GM18868 (cell line): Measurements from ENCODE around the gene TUG1.

Source experiments
- ATAC-seq: cut with Tn5 transposase; IDR thresholded peaks from one replicate; pipeline ENCODE4 v1.9.1; 2021; ENCODE audit warnings: mild to moderate bottlenecking, moderate library complexity; ENCODE audit not compliant: unreplicated experiment

TUG1 gene

DNA sequence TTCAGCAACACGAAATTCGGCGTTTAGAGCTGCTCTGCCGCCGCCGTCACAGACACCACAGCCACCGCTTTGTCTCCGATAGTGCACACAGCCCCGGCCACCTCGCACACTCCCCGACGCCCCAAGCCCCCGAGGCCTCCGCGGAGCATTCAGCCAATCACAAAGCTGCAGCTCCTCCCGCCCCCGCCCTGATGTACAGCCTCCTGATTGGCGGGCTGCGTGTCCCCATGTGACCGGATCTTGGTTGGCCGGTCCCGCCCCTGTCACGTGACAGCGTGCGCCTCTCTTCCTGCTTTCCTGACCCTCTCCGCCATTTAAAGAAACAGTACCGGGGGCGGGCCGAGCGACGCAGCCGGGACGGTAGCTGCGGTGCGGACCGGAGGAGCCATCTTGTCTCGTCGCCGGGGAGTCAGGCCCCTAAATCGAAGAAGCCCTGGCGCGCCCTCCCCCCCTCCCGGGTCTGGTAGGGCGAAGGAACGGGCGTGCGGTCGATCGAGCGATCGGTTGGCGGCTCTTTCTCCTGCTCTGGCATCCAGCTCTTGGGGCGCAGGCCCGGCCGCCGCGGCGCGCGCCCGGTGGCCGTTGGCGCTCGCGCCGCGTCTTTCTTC is at the start of gene TUG1:
Gene TUG1, plus strand, starts transcription at position 342 of the 608 bp plus-strand sequence.
- peak; percentile 83 for ATAC-seq

- ATAC-seq, result no peak
Observed at GRCh38 chr22:30919973-30920372, 49.1 kb upstream of the TUG1 start.

DNA sequence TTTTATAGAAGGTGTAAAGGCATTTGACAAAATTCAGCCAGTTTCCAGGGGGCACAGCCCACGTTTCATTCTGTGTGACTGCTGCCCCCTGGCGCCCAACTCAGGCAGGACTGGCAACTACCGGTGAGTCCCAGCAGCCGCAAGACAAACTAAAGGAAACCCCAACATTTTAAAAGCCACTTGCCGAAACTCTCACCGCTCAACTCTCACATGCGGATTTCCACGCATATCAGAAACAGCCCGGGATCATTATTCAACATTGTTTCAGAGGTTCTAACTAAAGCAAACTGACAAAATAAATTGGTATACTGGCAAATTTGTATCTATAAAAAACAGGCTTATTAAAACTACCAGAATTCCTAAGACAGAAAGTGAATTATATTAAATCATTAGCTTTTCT is 48.7 kb upstream of the TUG1 start:
- ATAC-seq, result no peak

- ATAC-seq, result no peak
Observed at GRCh38 chr22:30921108-30921507, 48.0 kb upstream of the TUG1 start.

DNA sequence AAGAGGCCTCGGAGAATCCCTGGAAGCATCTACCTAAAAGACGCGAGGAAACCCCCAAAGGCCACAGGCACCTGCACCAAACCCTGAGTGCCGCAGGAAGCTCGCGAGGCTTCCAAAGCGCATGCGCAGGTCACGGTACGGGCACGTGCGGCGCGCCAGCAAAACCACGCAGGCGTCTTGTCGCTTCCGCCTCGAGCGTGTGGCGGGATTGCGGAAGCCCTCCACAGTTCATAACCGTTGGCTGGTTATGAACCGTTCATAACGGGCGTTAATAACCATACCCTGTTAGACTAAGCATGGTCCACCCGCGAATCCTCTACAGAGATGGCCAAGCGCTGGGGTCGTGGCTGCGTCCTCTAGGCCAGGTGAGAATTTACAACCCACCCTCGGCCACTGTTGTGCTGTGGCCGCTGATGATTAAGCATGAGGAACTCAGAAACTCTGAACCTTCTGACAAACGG is 46.9 kb upstream of the TUG1 start:
- ATAC-seq, result no peak

DNA sequence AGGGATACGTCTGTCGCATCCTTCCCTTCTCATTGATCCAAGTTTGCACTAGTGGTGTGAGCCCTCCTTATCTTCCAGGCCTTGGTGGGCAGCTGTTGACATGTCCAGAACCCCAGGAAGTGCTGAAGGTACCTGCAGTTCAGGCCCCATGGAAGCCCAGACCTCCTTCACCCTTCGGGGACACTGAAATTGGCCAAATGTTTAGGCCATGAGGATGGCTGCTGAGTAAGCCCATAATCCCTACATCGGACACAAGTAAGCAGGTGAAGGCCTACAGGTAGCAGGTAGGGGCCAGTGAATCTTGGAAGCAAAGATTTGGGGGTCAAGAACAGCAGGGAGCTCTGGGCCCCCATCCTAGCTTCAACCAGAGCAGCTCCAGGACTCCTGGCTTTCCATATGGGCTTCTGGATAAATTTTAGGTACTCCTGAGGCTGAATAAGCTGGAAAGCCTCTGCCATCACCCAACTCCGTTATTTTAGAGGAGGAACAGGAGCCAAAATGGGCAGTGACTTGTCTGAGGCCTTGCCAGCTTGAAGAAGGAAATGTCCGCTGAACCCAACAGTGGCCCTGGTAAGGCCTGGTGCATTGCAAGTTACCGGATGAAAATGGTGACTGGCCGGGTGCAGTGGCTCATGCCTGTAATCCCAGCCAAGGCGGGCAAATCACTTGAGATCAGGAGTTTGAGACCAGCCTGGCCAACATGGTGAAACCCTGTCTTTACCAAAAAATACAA is 45.7 kb upstream of the TUG1 start:
- ATAC-seq, result no peak

- no peak for ATAC-seq
Observed at GRCh38 chr22:30925667-30926066, 43.4 kb upstream of the TUG1 start.

GRCh38 chr22:30926706-30927105 is 42.4 kb upstream of the TUG1 start:
- no peak for ATAC-seq

- no peak for ATAC-seq
Observed at GRCh38 chr22:30927806-30928205, 41.3 kb upstream of the TUG1 start.

- ATAC-seq, result no peak
Observed at GRCh38 chr22:30928401-30928800, 40.7 kb upstream of the TUG1 start.

- ATAC-seq, result no peak
Observed at GRCh38 chr22:30930228-30930627, 38.8 kb upstream of the TUG1 start.

DNA sequence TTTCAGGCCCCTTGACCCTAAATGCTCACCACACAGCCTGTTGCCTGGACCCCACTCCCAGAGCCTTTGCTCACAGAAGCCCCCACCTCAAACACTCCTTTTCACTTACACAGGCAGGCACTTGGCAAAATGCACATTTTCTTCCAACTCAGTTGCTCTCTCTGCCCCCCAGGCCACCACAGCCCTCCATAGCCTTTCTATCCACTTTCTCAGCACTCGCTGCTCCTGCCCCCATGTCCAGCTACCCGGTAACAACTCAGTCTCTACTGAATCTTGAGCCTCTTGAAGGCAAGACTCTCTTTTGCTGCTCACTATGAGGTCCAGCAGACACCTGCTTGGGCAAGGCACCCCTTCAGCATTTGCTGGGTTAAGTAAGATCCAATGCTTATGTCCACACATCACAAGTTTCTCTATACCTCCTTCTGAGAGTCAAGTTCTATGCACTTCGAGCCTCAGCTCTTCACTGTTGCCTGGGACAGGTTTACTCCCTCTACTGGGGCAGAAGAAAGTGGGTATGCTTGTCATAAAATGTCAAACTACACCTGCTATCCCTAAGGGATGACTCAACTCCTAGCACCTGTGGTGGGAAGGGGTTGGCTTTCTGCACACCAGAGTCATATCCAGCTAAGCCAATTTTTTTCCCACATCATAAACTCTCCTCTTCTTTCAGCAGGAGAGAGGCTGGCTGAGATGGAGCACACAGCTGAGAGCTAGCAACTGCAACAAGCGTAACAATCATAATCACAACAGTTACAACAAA is 37.3 kb upstream of the TUG1 start:
- ATAC-seq, result no peak

DNA sequence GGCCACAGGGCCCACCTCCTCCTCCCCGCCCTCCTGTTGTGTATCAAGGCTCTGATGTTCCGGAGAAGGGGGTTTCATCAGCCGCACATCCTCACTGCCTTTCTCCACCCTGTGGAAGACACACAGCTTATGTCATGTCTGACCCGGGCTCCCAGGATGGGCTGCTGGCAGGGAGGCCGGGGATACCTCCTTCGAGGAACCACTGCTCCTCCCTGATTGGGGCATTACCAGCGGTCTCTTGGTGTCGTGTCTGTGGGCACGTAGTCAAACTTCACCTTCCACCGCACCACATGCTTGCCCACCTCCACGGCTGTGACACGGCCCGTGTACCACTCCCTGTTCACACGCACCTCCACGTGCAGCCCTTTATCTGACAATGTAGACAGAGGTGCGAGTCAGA is 36.4 kb upstream of the TUG1 start:
- ATAC-seq, result no peak

- no peak for ATAC-seq
Observed at GRCh38 chr22:30933457-30933856, 35.6 kb upstream of the TUG1 start.

- no peak for ATAC-seq
Observed at GRCh38 chr22:30934053-30934452, 35.0 kb upstream of the TUG1 start.

DNA sequence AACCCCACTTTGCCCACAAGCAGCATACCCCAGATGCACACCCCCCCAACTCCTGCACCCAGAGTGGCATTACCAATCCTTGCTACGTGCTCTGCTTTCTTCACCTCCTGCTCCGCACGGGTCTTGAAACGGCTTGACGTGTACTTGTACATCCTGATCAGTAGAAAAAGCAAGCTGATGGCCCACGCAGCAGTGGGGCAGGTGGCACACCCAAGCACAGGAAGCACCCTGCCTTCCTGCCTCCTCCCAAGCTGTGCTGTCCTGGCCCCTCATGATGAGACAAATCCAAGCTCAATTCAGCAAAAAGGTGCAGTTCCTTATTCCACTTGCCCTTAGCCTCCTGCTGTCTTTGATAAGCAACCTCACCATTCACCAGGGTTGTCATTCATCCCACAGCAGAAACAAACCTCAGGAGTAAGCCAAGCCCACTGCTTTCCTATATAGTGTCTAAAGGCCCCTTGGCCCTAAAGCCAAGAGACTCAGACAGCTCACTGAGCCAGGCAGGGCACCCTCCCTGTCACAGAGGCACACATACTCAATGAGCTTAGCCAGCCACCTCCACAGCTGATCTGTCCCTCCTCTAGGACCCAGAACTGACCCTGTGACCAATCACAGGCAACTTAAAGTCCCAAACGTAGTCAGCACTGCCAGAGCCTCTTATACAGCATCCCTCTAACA is 28.2 kb upstream of the TUG1 start:
- no peak for ATAC-seq

GRCh38 chr22:30941363-30941740 is 27.7 kb upstream of the TUG1 start:
- no peak for ATAC-seq

- ATAC-seq, result no peak
Observed at GRCh38 chr22:30943368-30943767, 25.7 kb upstream of the TUG1 start.

DNA sequence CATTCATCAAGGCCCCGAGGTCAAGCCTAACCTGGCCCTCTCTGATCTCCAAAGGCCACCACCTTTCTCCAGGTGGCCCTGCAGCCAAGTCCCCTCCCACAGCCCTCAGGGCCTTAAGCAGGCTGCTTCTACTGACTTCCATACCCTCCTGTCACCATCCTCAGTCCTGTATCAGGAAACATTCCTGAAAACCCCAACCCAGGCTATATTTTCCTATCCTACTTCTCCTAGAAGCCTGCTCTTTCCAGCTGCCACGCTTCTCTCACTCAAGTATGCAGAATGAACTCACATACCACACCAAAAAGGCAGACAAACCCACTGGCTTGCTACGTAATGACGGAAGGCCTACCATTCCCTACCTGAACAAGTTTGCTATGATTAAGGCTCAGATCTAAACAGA is 24.1 kb upstream of the TUG1 start:
- ATAC-seq, result no peak

DNA sequence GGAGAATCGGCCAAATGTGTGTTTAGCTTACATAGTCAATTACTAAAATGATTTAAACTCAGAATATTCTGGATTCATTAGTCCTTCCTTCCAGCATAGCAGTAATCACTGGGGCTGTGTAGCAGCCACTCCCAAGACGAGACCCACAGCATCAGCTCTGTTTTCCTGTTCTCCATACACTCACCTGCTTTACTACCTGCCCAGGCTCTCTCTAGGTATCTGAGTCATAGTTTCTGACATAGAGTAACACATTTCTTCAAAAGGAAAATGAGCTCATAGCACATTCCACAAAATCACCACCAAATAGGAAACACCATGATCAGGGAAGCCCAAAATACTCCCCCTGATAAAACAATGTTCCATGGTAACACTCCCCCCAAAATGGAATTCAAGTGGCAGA is 23.4 kb upstream of the TUG1 start:
- no peak for ATAC-seq

GRCh38 chr22:30946354-30946753 is 22.7 kb upstream of the TUG1 start:
- ATAC-seq, result no peak
